NB4 (cell line): Measurements from ENCODE around the gene MAST1.
"Not testable (repeated sequence)": the region's sequence is repeated elsewhere in the genome, so short reads cannot be mapped to it uniquely, and the experiment has no call there.

ENCODE experiments used
- DNase-seq: peaks from one replicate; pipeline ENCODE4 v3.0.0; 2010; ENCODE audit warnings: low read depth
- H3K4me3 ChIP-seq: one replicate; pipeline ENCODE4 v1.5.1; 2011; ENCODE audit warnings: mild to moderate bottlenecking, low read depth, low read length, moderate library complexity
- CTCF ChIP-seq: IDR thresholded peaks from one replicate; pipeline ENCODE4 v1.5.1; 2012; ENCODE audit warnings: low read depth, low read length
- MAX ChIP-seq: IDR thresholded peaks from 2 replicates; pipeline ENCODE4 v1.6.1; 2011; ENCODE audit warnings: low read depth, low read length
- MYC ChIP-seq: IDR thresholded peaks from 2 replicates; pipeline ENCODE4 v1.6.1; 2011; ENCODE audit warnings: low read depth, low read length
- POLR2A ChIP-seq: IDR thresholded peaks from 2 replicates; pipeline ENCODE4 v1.6.1; 2011; ENCODE audit warnings: mild to moderate bottlenecking; ENCODE audit not compliant: insufficient read length; ENCODE audit errors: extremely low read depth

Gene MAST1

GRCh38 chr19:12794196-12794941, 43.9 kb upstream of the MAST1 start:
- TF ChIP-seq MAX, result no peak
- H3K4me3 ChIP-seq, result no peak overlapping the region
- peak; percentile 33 for DNase-seq

GRCh38 chr19:12794971-12795381, 43.3 kb upstream of the MAST1 start:
- no peak for TF ChIP-seq MYC
- no peak for TF ChIP-seq POLR2A
- no peak for TF ChIP-seq CTCF
- no peak for TF ChIP-seq MAX
- H3K4me3 ChIP-seq, result no peak overlapping the region
- no peak for DNase-seq

- peak overlapping the region; percentile 16 for H3K4me3 ChIP-seq
- TF ChIP-seq CTCF (peak; percentile 87), MAX (peak; percentile 57; the same call in 1 of the 2 replicates), POLR2A (no peak), MYC (peak; percentile 54)
Observed at GRCh38 chr19:12796146-12797071, 41.9 kb upstream of the MAST1 start.

GRCh38 chr19:12797141-12797587, 41.2 kb upstream of the MAST1 start:
- H3K4me3 ChIP-seq, result no peak overlapping the region
- TF ChIP-seq CTCF (no peak), MYC (no peak), MAX (no peak), POLR2A (no peak)
- DNase-seq, result no peak

More at GRCh38 chr19:12796146-12797071, 41.9 kb upstream of the MAST1 start:
- peak; percentile 86 for DNase-seq

- DNase-seq, H3K4me3 ChIP-seq: not testable (repeated sequence)
Observed at GRCh38 chr19:12797607-12798006, 40.7 kb upstream of the MAST1 start.

GRCh38 chr19:12799742-12800465, 38.4 kb upstream of the MAST1 start:
- H3K4me3 ChIP-seq, result no peak overlapping the region
- DNase-seq, result no peak
- TF ChIP-seq MYC, result no peak
- no peak for TF ChIP-seq POLR2A
- no peak for TF ChIP-seq MAX

- H3K4me3 ChIP-seq, result no peak overlapping the region
- TF ChIP-seq MAX (no peak), MYC (no peak), POLR2A (no peak), CTCF (no peak)
- no peak for DNase-seq
Observed at GRCh38 chr19:12800466-12800770, 37.9 kb upstream of the MAST1 start.
